MM.1S (cell line): ENCODE data around the gene HMG20A.

Experiments used
- DNase-seq: peaks from one replicate; pipeline ENCODE4 v3.0.0-alpha.2; 2015
- H2AFZ ChIP-seq: fragments of 300-600 bp; sonication (generic); 2 replicates; pipeline ENCODE4 v1.6.0; 2016; ENCODE audit warnings: antibody characterized with exemption, low read length
- H3F3A ChIP-seq: fragments of 300-600 bp; sonication (generic); 2 replicates; pipeline ENCODE4 v1.6.1; 2016; ENCODE audit warnings: mild to moderate bottlenecking, antibody characterized with exemption, low read length, moderate library complexity, mixed read lengths; ENCODE audit not compliant: insufficient read depth
- H3K27ac ChIP-seq: fragments of 300-600 bp; sonication (generic); 2 replicates; pipeline ENCODE4 v1.5.1; 2016; ENCODE audit warnings: mild to moderate bottlenecking, low read length
- H3K27me3 ChIP-seq: fragments of 300-600 bp; sonication (generic); replicated peaks from 2 replicates; pipeline ENCODE4 v1.6.0; 2016; ENCODE audit warnings: low read length; ENCODE audit not compliant: insufficient read depth
- H3K36me3 ChIP-seq: fragments of 300-600 bp; sonication (generic); replicated peaks from 2 replicates; pipeline ENCODE4 v1.6.1; 2016; ENCODE audit warnings: mild to moderate bottlenecking, low read length, mixed read lengths; ENCODE audit not compliant: insufficient read depth
- H3K4me1 ChIP-seq: fragments of 300-600 bp; sonication (generic); 2 replicates; pipeline ENCODE4 v1.6.1; 2016; ENCODE audit warnings: low read length, mixed read lengths
- H3K4me2 ChIP-seq: fragments of 300-600 bp; sonication (generic); 2 replicates; pipeline ENCODE4 v1.6.0; 2016; ENCODE audit warnings: low read depth, low read length
- H3K4me3 ChIP-seq: fragments of 300-600 bp; sonication (generic); 2 replicates; pipeline ENCODE4 v1.5.1; 2016; ENCODE audit warnings: low read length, mixed read lengths
- H3K79me2 ChIP-seq: fragments of 300-600 bp; sonication (generic); 2 replicates; pipeline ENCODE4 v1.6.1; 2016; ENCODE audit warnings: mixed run types, low read length, mixed read lengths
- H3K9ac ChIP-seq: fragments of 300-600 bp; sonication (generic); 2 replicates; pipeline ENCODE4 v1.6.1; 2016; ENCODE audit warnings: low read length, mixed read lengths
- H3K9me2 ChIP-seq: fragments of 300-600 bp; sonication (generic); replicated peaks from 2 replicates; pipeline ENCODE4 v1.6.1; 2016; ENCODE audit warnings: mild to moderate bottlenecking, low read length, mixed read lengths; ENCODE audit not compliant: insufficient read depth
- H3K9me3 ChIP-seq: fragments of 300-600 bp; sonication (generic); replicated peaks from 2 replicates; pipeline ENCODE4 v1.6.1; 2016; ENCODE audit warnings: mild to moderate bottlenecking, low read length, mixed read lengths; ENCODE audit not compliant: insufficient read depth
- H4K20me1 ChIP-seq: fragments of 300-600 bp; sonication (generic); 2 replicates; pipeline ENCODE4 v1.6.1; 2016; ENCODE audit warnings: mild to moderate bottlenecking, low read length, moderate library complexity, mixed read lengths; ENCODE audit not compliant: insufficient read depth
- CTCF ChIP-seq: fragments of 300-600 bp; sonication (generic); IDR thresholded peaks from 2 replicates; pipeline ENCODE4 v1.5.1; 2016; ENCODE audit warnings: antibody characterized with exemption, low read length, mixed read lengths
- EZH2 ChIP-seq: fragments of 300-600 bp; sonication (generic); optimal IDR thresholded peaks from 2 replicates; pipeline ENCODE3; 2017; ENCODE audit warnings: low read depth, mild to moderate bottlenecking, antibody characterized with exemption, low read length, mixed read lengths
- EZH2phosphoT487 ChIP-seq: fragments of 300-600 bp; sonication (generic); IDR thresholded peaks from 2 replicates; pipeline ENCODE4 v1.6.1; 2018; ENCODE audit warnings: antibody characterized with exemption, low read length

HMG20A gene

DNA sequence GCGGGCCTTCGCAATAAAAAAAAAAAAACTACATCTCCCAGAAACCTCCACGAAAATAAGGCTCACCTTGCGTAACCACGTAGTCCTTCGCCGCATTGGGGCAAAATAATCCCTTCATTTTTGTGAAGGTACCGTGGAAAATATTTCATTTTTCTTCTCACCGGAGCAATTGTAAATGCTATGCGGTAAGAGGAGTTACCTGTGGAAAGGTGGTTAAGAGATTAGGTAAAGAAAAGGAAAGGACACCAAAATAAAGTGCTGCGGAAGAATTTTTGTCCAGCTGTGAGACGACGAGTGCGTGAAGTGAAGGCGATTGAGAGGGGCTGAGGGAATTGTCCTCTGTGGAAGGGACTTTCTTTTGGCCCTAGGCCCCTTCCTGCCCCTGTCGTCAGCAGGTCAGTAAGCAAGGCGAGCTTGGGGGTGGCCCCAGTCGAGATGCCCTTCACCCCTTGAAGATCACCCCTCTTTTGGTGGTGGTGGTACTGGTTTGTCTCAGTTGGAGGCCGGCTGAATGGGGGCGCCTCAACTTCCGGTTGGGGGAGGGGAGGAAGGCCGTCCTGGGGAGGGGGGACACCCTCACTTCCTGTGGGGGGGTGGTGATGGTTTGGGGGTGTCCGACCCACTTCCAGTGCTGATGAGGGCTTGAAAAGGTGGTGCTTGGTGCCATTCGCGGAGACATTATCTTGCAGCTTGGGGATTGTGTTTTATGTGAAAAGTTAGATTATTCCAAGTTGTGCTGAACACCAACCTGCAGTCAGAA, at the start of gene HMG20A:
Gene HMG20A, plus strand, starts transcription at position 279 of the 760 bp plus-strand sequence. CDS start 37,520 bp downstream, outside the sequence.
- H3F3A ChIP-seq: no peaks in the 10 kb centered on the region
- peak within 1 kb of the TSS; percentile 83 for H3K9ac ChIP-seq
- H3K4me3 ChIP-seq: peak within 1 kb of the TSS; percentile 80
- 0 out of 2 replicates have a peak, but pooled peaks cover 6% of the 10 kb centered on the region for H4K20me1 ChIP-seq
- H2AFZ ChIP-seq: peak within 1 kb of the TSS; percentile 70
- H3K27me3 ChIP-seq: no peaks in the 10 kb centered on the region
- H3K4me1 ChIP-seq: peaks cover 17% of the 10 kb centered on the region
- H3K27ac ChIP-seq: peak within 1 kb of the TSS; percentile 77
- DNase-seq: peak; percentile 85
- no peaks in the 10 kb centered on the region for H3K9me2 ChIP-seq
- H3K4me2 ChIP-seq: peak within 1 kb of the TSS; percentile 74
- peaks cover 85% of the 10 kb centered on the region for H3K79me2 ChIP-seq
- TF ChIP-seq CTCF (no peak), EZH2 (no peak), EZH2phosphoT487 (no peak)
- no peaks in the 10 kb centered on the region for H3K36me3 ChIP-seq
- H3K9me3 ChIP-seq: no peaks in the 10 kb centered on the region

- no peaks in the 10 kb centered on the region for H3K9me2 ChIP-seq
- no peaks in the 10 kb centered on the region for H3K27me3 ChIP-seq
- TF ChIP-seq EZH2phosphoT487: no peak
- no peak for TF ChIP-seq EZH2
- no peak for TF ChIP-seq CTCF
- no peaks in the 10 kb centered on the region for H3F3A ChIP-seq
- H2AFZ ChIP-seq: no peak overlapping the region
- no peak overlapping the region for H3K4me3 ChIP-seq
- H3K36me3 ChIP-seq: no peaks in the 10 kb centered on the region
- H3K4me2 ChIP-seq: no peak overlapping the region
- no peak overlapping the region for H3K9ac ChIP-seq
- no peaks in the 10 kb centered on the region for H4K20me1 ChIP-seq
- H3K79me2 ChIP-seq: peaks cover 40% of the 10 kb centered on the region
- no peak for DNase-seq
- H3K4me1 ChIP-seq: no peaks in the 10 kb centered on the region
- no peaks in the 10 kb centered on the region for H3K9me3 ChIP-seq
- no peak overlapping the region for H3K27ac ChIP-seq
Observed at GRCh38 chr15:77371850-77372563, 48.7 kb upstream of the HMG20A start.

GRCh38 chr15:77373441-77373840, 47.2 kb upstream of the HMG20A start:
- Histone ChIP-seq H2AFZ (no peak overlapping the region), H3K27ac (no peak overlapping the region), H4K20me1 (no peaks in the 10 kb centered on the region), H3K9me3 (no peaks in the 10 kb centered on the region), H3K4me1 (no peaks in the 10 kb centered on the region), H3K4me3 (no peak overlapping the region), H3K4me2 (no peak overlapping the region), H3K79me2 (peaks cover 39% of the 10 kb centered on the region), H3K9me2 (no peaks in the 10 kb centered on the region), H3K9ac (no peak overlapping the region), H3K27me3 (no peaks in the 10 kb centered on the region), H3F3A (no peaks in the 10 kb centered on the region), H3K36me3 (no peaks in the 10 kb centered on the region)
- DNase-seq: no peak
- no peak for TF ChIP-seq CTCF
- no peak for TF ChIP-seq EZH2
- TF ChIP-seq EZH2phosphoT487: no peak
